Stimulated activated naive CD8-positive, alpha-beta T cell treated with anti-CD3 and anti-CD28 coated beads, Interleukin-15, Interleukin-2, amounts not matched to agents 100 ng/mL and 50 ng/mL, for 24 hours (primary cell): ENCODE results near the gene LETM1.

Experiments used
- H3K27ac Mint-ChIP-seq: one replicate; pipeline ENCODE4 v1.8.0; 2021; ENCODE audit warnings: mild to moderate bottlenecking, mixed read lengths
- H3K27me3 Mint-ChIP-seq: one replicate; pipeline ENCODE4 v1.8.0; 2021; ENCODE audit warnings: mixed read lengths
- H3K36me3 Mint-ChIP-seq: one replicate; pipeline ENCODE4 v1.8.0; 2021; ENCODE audit warnings: low read depth, mixed read lengths
- H3K4me1 Mint-ChIP-seq: one replicate; pipeline ENCODE4 v1.8.0; 2021; ENCODE audit warnings: low read depth, mixed read lengths
- H3K4me3 Mint-ChIP-seq: one replicate; pipeline ENCODE4 v1.8.0; 2021; ENCODE audit warnings: mild to moderate bottlenecking, mixed read lengths
- H3K9me3 Mint-ChIP-seq: one replicate; pipeline ENCODE4 v1.8.0; 2021; ENCODE audit warnings: mixed read lengths

The LETM1 gene

DNA sequence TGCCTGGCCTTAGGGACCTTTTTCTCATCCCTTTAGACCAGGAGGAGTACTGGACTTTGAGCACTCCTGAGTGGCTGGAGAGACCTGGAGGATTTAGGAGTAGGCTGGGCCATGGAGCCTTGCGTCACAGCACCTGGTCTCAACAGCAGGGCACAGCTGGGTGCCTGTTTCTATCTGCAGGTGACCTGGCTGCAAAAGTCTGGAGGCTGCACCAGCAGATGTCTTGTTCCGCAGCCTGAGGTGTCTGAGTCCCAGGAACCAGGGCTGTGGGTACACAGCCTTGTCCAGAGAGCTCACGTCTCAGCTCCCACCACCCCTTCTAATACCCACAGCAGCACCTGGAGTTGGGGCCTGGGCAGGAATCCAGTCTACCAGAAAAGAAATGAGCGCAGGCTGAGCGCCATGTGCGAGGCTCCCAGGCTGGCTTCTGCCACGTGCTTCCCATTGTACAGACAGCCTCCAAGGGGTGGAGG, 10.3 kb upstream of the LETM1 start:
- no peaks in the 10 kb centered on the region for H3K27me3 Mint-ChIP-seq

GRCh38 chr4:1864076-1865008, 8.4 kb upstream of the LETM1 start:
- no peak overlapping the region for H3K27ac Mint-ChIP-seq
- H3K4me1 Mint-ChIP-seq, result peaks cover 21% of the 10 kb centered on the region
- no peaks in the 10 kb centered on the region for H3K36me3 Mint-ChIP-seq
- H3K4me3 Mint-ChIP-seq, result no peak overlapping the region
- H3K9me3 Mint-ChIP-seq, result no peaks in the 10 kb centered on the region
- no peaks in the 10 kb centered on the region for H3K27me3 Mint-ChIP-seq

More for the DNA sequence above, 10.3 kb upstream of the LETM1 start:
- Mint-ChIP-seq H3K4me3 (no peak overlapping the region), H3K4me1 (peaks cover 30% of the 10 kb centered on the region), H3K36me3 (no peaks in the 10 kb centered on the region), H3K27ac (no peak overlapping the region), H3K9me3 (no peaks in the 10 kb centered on the region)

- peak overlapping the region; percentile 59 for H3K4me3 Mint-ChIP-seq
- H3K9me3 Mint-ChIP-seq, result no peaks in the 10 kb centered on the region
- H3K36me3 Mint-ChIP-seq, result no peaks in the 10 kb centered on the region
- H3K27ac Mint-ChIP-seq, result peak overlapping the region; percentile 76
- H3K27me3 Mint-ChIP-seq, result no peaks in the 10 kb centered on the region
- peaks cover 21% of the 10 kb centered on the region for H3K4me1 Mint-ChIP-seq
Observed at GRCh38 chr4:1863297-1864033, 7.5 kb upstream of the LETM1 start.

- Mint-ChIP-seq H3K27me3 (no peaks in the 10 kb centered on the region), H3K4me1 (peaks cover 21% of the 10 kb centered on the region), H3K4me3 (peak overlapping the region; percentile 59), H3K9me3 (no peaks in the 10 kb centered on the region), H3K36me3 (no peaks in the 10 kb centered on the region), H3K27ac (peak overlapping the region; percentile 76)
Observed at GRCh38 chr4:1862961-1863296, 7.0 kb upstream of the LETM1 start.

DNA sequence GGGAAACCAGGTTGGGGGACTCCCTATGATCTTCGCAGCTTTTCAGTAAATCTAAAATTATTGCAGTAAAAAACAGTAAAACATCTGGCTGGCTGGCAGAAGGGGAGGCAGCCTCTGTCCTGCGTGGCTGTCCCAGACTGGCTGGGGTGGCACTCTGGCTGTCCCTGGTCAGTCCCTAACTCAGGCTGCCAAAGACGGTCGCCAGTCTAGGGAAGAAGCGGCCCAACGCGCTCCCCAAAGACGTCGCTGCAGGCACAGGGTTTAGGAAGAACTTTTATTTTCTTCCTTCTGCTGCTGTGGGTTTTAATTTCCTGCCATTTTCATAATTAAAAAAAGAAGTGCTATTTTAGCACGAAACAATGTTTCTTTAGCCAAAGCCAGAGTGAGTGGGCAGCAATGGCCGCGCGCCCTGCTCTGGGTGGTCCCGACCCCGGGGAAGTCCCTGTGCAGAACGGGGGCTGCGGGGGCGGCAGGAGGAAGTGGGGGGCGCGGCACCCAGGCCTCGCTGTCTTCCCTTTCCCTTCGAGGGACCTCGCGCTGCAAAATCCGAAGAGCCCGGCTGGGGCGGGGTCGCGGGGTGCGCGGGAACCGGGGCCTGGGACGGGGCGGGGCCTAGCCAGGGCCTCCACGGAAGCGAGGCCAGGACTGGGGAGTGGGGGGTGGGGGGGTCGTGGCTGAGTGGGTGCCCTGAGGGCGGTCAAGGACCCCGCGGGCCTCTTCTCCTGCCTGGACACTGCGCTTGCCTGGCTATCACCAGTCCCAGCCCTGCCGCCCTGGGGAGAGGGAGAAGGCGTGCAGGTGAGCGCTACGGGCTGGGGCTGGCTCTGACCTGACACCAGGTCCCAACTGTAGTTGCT, 6.3 kb upstream of the LETM1 start:
- Mint-ChIP-seq H3K9me3 (no peaks in the 10 kb centered on the region), H3K27ac (peak overlapping the region; percentile 76), H3K36me3 (no peaks in the 10 kb centered on the region), H3K4me1 (peaks cover 25% of the 10 kb centered on the region), H3K27me3 (no peaks in the 10 kb centered on the region), H3K4me3 (peak overlapping the region; percentile 71)

DNA sequence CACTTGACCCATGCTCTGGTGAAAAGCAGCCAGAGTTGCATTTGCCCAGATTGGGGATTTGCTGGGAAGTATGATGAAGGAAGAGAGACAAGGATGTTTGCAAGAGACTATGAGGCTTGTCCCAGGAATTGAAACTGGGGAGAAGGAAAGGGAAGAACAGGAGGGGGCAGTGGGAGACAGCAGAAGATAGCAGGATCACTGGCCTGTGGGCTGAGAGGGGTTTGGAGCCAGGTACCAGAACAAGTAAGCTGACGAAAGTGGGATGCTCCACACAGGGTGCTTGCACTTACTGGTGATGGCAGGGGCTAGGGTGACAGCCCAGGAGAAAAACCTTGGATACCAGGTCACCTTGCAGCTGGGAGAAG, 3.4 kb upstream of the LETM1 start:
- no peaks in the 10 kb centered on the region for H3K36me3 Mint-ChIP-seq
- H3K27ac Mint-ChIP-seq, result no peak overlapping the region

GRCh38 chr4:1857931-1858330, 2.0 kb upstream of the LETM1 start:
- no peaks in the 10 kb centered on the region for H3K27me3 Mint-ChIP-seq
- H3K36me3 Mint-ChIP-seq, result peaks cover 6% of the 10 kb centered on the region
- no peak overlapping the region for H3K4me3 Mint-ChIP-seq
- no peaks in the 10 kb centered on the region for H3K9me3 Mint-ChIP-seq
- H3K27ac Mint-ChIP-seq, result no peak overlapping the region
- H3K4me1 Mint-ChIP-seq, result peaks cover 38% of the 10 kb centered on the region

More for the DNA sequence above, 3.4 kb upstream of the LETM1 start:
- Mint-ChIP-seq H3K4me1 (peaks cover 37% of the 10 kb centered on the region), H3K4me3 (no peak overlapping the region), H3K27me3 (no peaks in the 10 kb centered on the region), H3K9me3 (no peaks in the 10 kb centered on the region)

DNA sequence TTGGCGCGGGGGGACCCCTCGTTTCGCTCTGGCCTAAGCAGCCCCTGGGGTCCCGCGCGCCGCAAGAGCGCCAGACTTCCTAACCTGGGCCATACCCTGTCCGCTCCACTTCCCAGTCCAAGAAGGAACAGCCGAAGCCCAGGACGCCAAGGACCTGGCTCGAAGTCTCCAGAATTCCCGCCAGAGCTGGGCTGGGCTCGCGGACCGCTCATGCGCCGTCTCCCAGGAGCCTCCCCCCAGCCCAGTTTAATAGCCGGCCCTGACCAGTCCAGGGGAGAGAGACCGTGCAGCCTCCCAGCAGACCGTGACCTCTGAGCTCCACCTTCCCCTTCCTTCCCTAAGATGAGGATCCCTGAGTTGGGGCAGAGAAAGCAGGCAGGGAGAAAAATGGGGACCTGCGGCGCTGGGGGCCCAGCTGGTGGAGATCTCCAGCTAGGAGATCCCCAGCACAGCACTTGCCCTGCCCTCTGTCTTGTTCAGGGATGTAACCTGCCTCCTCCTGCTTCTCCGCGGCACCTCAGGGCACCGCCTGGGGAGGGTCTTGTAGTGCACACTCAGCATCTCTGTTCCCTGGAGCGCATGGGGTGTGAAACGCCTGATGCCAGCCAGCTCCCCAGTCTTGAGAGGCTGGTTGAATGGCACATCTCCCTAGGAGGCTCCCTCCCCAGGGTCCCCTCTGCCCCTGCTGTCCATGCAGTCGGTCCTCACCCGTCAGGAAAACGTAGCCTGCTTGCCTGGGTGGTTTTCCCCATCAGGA, 1.2 kb upstream of the LETM1 start:
- Mint-ChIP-seq H3K27me3 (no peaks in the 10 kb centered on the region), H3K27ac (peak overlapping the region; percentile 76), H3K4me1 (peaks cover 40% of the 10 kb centered on the region), H3K4me3 (peak overlapping the region; percentile 84), H3K36me3 (peaks cover 9% of the 10 kb centered on the region), H3K9me3 (no peaks in the 10 kb centered on the region)

GRCh38 chr4:1855333-1856070, 454 bp downstream of the LETM1 start:
- Mint-ChIP-seq H3K9me3 (no peaks in the 10 kb centered on the region), H3K27me3 (no peaks in the 10 kb centered on the region), H3K27ac (peak overlapping the region; percentile 42), H3K4me1 (peaks cover 46% of the 10 kb centered on the region), H3K36me3 (peaks cover 18% of the 10 kb centered on the region), H3K4me3 (peak overlapping the region; percentile 84)

GRCh38 chr4:1854752-1855151, 1.2 kb downstream of the LETM1 start:
- H3K4me3 Mint-ChIP-seq, result peak overlapping the region; percentile 83
- peaks cover 18% of the 10 kb centered on the region for H3K36me3 Mint-ChIP-seq

DNA sequence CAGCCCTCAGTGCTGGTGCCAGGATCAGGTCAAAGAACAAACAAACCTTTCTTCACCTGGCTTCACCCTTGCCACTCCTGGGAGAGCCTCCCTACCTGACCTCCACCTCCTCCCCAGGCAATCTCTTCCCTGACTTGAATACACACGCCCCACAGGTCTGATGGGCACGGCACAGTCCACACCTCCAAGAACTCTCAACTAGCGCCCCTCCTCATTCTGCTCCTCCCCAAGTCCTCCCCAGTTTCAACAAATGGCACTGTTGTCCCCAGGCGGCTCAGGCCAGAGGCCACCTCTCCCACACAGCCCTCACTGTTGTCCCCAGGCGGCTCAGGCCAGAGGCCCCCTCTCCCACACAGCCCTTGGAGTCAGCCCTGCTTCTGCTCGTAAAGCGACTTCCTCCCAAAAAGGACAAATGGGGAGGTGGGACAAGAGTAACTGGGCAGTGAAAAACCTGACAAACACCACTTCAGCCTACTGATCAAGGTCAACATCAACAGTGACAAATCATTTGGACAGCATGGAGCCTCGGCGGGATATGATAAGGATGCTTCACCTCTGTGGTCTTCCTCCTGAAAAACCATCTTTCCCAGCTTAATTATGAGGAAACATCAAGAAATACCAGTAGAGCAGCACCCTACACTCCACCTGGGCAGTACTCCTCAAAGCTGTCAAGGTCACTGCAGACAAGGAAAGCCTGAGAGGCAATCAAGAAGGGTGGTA, 2.9 kb downstream of the LETM1 start:
- Mint-ChIP-seq H3K27me3 (no peaks in the 10 kb centered on the region), H3K9me3 (no peaks in the 10 kb centered on the region), H3K4me3 (peak overlapping the region; percentile 39), H3K4me1 (peaks cover 46% of the 10 kb centered on the region), H3K36me3 (peaks cover 22% of the 10 kb centered on the region), H3K27ac (no peak overlapping the region)

More at GRCh38 chr4:1854752-1855151, 1.2 kb downstream of the LETM1 start:
- H3K9me3 Mint-ChIP-seq, result no peaks in the 10 kb centered on the region
- H3K4me1 Mint-ChIP-seq, result peaks cover 46% of the 10 kb centered on the region
- peak overlapping the region; percentile 42 for H3K27ac Mint-ChIP-seq
- no peaks in the 10 kb centered on the region for H3K27me3 Mint-ChIP-seq

DNA sequence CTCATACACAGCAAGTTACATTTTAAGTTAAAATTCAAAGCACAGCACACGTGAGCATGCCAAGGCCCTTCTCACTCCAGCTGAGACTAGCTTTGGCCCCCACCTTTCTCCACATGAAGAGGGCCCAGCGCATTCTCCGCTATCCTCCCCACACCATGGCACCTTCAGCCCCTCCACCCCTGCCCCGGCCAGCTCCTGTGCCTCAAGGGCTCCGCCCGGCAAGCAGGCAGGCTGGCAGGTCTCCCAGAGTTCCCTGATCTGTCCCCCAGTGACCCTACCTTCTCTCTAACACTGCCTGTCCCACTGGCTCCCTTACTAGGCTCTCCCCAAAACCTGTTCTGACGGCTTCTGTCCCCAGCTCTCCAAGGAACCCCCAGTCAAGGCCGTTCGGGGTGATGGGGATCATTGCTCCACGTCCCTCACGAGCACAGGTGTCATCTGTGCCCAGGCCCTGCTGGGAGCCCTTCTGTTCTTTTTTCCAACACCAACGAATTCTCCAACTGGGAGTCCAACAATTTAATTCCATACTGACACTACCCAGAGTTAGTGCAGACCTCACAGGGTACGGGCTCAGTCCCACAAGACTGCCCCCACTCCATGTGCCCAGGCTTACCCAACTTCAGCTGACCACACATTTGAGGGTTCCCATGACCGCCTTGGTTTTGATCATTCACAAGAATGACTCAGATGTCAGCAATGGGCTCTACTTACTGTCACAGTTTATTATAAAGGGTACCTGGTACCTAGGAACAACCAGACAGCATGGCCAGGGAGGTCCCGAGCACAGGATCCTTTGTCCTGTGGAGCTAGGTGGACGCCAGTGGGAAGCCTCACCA, 4.2 kb downstream of the LETM1 start:
- Mint-ChIP-seq H3K9me3 (no peaks in the 10 kb centered on the region), H3K27ac (no peak overlapping the region), H3K4me3 (no peak overlapping the region), H3K36me3 (peaks cover 29% of the 10 kb centered on the region), H3K4me1 (peaks cover 38% of the 10 kb centered on the region), H3K27me3 (no peaks in the 10 kb centered on the region)
